ENCODE results near the gene SLBP.

DNA sequence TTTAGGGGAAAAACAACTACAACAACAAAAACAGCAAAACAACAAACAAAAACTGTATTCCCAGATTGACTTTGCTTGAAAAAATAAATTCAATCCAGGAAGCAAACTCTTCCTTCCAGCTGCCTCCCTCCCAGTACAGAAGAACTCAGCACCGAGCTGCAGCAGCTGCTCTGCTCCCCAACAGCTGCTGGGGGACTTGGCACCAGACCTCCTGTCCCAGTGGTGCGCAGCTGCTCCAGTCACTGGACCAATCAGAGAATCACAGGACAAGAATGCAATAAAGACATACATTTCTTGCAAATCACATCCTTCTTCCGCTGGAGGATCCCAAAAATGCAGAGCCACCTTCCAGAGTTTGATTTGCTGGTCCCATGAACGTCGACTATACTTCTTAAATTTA is 16.2 kb downstream of the SLBP start:
- TF ChIP-seq, protein P1, sequence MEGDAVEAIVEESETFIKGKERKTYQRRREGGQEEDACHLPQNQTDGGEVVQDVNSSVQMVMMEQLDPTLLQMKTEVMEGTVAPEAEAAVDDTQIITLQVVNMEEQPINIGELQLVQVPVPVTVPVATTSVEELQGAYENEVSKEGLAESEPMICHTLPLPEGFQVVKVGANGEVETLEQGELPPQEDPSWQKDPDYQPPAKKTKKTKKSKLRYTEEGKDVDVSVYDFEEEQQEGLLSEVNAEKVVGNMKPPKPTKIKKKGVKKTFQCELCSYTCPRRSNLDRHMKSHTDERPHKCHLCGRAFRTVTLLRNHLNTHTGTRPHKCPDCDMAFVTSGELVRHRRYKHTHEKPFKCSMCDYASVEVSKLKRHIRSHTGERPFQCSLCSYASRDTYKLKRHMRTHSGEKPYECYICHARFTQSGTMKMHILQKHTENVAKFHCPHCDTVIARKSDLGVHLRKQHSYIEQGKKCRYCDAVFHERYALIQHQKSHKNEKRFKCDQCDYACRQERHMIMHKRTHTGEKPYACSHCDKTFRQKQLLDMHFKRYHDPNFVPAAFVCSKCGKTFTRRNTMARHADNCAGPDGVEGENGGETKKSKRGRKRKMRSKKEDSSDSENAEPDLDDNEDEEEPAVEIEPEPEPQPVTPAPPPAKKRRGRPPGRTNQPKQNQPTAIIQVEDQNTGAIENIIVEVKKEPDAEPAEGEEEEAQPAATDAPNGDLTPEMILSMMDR (IDR thresholded peaks at IDR 0.05) = no peak
- no peak for TF ChIP-seq POLR2A (IDR thresholded peaks at IDR 0.05)
